Stimulated activated naive B cell treated with anti-CD40 and anti-IgM and Interleukin-4, amounts not matched to agents 10 μg/mL and 1 μg/mL and 100 μg/mL, for 72 hours (primary cell): ENCODE measurements around the gene PRKCE.

ENCODE experiments used
- ATAC-seq, 2 donors: fragments of 150-1000 bp; cut with Tn5 transposase; replicated peaks; 2 replicates each; pipeline ENCODE4 v1.10.0; 2021; ENCODE audit warnings: moderate library complexity in 1 of 2
- DNase-seq: peaks from one replicate; pipeline ENCODE4 v3.0.0; 2021
- H3K27ac Mint-ChIP-seq: one replicate; pipeline ENCODE4 v1.8.0; 2022; ENCODE audit warnings: mild to moderate bottlenecking, mixed read lengths
- H3K27me3 Mint-ChIP-seq, 2 donors: one replicate each; pipeline ENCODE4 v1.8.0; 2022; ENCODE audit warnings: mixed read lengths in 2 of 2
- H3K36me3 Mint-ChIP-seq, 2 donors: one replicate each; pipeline ENCODE4 v1.8.0; 2022; ENCODE audit warnings: mixed read lengths in 2 of 2, mild to moderate bottlenecking in 1 of 2
- H3K4me1 Mint-ChIP-seq, 2 donors: one replicate each; pipeline ENCODE4 v1.8.0; 2022; ENCODE audit warnings: mixed read lengths in 2 of 2, mild to moderate bottlenecking in 1 of 2
- H3K4me3 Mint-ChIP-seq, 2 donors: one replicate each; pipeline ENCODE4 v1.8.0; 2022; ENCODE audit warnings: mild to moderate bottlenecking in 2 of 2, mixed read lengths in 2 of 2, moderate library complexity in 1 of 2
- H3K9me3 Mint-ChIP-seq, 2 donors: one replicate each; pipeline ENCODE4 v1.8.0; 2022; ENCODE audit warnings: mixed read lengths in 2 of 2, mild to moderate bottlenecking in 1 of 2

The PRKCE gene

GRCh38 chr2:46114996-46115395, 463.5 kb downstream of the PRKCE start:
- no peak for DNase-seq
- Mint-ChIP-seq H3K9me3 (peaks cover 1 to 3% of the 10 kb centered on the region in 2 donors), H3K4me3 (no peak overlapping the region), H3K36me3 (peaks cover 11 to 26% of the 10 kb centered on the region in 2 donors), H3K27me3 (no peaks in the 10 kb centered on the region), H3K4me1 (peaks cover 0 to 6% of the 10 kb centered on the region in 2 donors), H3K27ac (no peak overlapping the region)
- no peak for ATAC-seq

DNA sequence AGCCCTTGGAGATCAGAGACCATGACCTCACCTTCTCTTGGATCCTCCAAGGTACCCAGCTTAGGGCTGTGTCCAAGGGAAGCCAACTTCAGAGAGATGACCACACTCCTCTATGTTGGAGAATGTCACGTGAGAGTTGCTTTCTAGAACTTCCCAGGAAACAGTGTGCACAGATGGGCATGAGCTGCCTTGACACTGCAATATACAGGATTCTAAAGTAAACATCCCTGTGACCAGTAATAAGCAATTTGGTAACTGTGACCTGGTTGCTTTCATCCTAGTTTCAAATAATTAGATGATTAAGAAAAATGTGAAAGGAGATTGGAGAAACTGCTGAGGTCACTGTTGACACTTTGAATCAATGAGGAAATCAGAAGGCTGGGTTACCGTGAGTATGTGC, 464.7 kb downstream of the PRKCE start:
- ATAC-seq (no peak), DNase-seq (no peak)
- no peak overlapping the region for H3K27ac Mint-ChIP-seq
- H3K4me3 Mint-ChIP-seq, result no peak overlapping the region
- no peaks in the 10 kb centered on the region for H3K27me3 Mint-ChIP-seq
- peaks cover 0 to 12% of the 10 kb centered on the region in 2 donors for H3K4me1 Mint-ChIP-seq
- H3K9me3 Mint-ChIP-seq, result peaks cover 1 to 3% of the 10 kb centered on the region in 2 donors
- H3K36me3 Mint-ChIP-seq, result peaks cover 9 to 24% of the 10 kb centered on the region in 2 donors

DNA sequence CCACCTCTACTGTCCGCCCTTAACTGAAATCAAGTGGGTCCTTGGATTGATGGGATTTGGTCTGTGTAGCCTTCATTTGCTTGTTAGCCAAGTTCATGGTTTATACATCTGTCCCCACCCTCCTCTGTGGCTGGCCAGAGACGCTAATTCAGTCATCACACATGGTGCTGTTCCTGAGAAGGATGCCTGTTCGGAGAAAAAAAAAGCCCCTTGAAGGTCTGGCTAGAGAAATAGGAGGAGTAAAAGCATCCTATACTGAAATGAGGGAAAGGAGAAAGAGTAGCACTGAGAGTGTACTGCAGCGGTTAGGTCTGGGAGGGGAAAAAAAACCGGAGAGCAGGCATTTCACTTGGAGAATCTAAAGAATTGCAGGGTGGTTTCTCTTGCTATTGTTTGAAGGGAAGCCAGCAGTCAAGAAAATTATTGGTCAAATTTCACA, 465.1 kb downstream of the PRKCE start:
- no peak overlapping the region for H3K27ac Mint-ChIP-seq
- no peak overlapping the region for H3K4me3 Mint-ChIP-seq
- H3K9me3 Mint-ChIP-seq, result no peaks in the 10 kb centered on the region
- ATAC-seq, result no peak
- no peak for DNase-seq
- peaks cover 9 to 20% of the 10 kb centered on the region in 2 donors for H3K36me3 Mint-ChIP-seq
- peaks cover 1 to 12% of the 10 kb centered on the region in 2 donors for H3K4me1 Mint-ChIP-seq
- H3K27me3 Mint-ChIP-seq, result no peaks in the 10 kb centered on the region

DNA sequence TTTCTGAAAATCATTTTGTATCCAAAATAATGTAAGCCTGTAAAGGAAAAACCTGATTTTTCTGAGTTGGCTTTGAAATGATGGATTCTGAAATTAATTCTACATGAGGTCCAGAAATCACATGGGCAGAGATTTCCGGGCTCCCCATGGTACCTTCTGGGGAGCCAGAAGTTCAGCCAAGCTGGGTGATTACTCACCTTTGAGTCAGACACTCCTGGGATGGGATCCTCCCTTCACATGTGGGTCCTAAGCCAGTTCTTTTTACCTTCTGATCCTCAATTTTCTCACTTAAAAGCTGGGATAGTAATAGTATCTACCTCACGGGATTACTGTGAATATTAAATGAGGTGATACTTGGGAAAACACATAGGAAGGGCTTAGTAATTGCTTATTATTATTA, 465.9 kb downstream of the PRKCE start:
- DNase-seq, result no peak
- H3K27me3 Mint-ChIP-seq, result no peaks in the 10 kb centered on the region

GRCh38 chr2:46117994-46118393, 466.5 kb downstream of the PRKCE start:
- H3K27me3 Mint-ChIP-seq, result no peaks in the 10 kb centered on the region
- H3K36me3 Mint-ChIP-seq, result peaks cover 9 to 12% of the 10 kb centered on the region in 2 donors
- DNase-seq (no peak), ATAC-seq (no peak)
- H3K4me1 Mint-ChIP-seq, result peaks cover 1 to 12% of the 10 kb centered on the region in 2 donors
- H3K9me3 Mint-ChIP-seq, result no peaks in the 10 kb centered on the region
- H3K27ac Mint-ChIP-seq, result no peak overlapping the region
- no peak overlapping the region for H3K4me3 Mint-ChIP-seq

More for the DNA sequence above, 465.9 kb downstream of the PRKCE start:
- H3K36me3 Mint-ChIP-seq, result peaks cover 11 to 12% of the 10 kb centered on the region in 2 donors
- H3K4me1 Mint-ChIP-seq, result peaks cover 1 to 12% of the 10 kb centered on the region in 2 donors
- no peak overlapping the region for H3K27ac Mint-ChIP-seq
- no peaks in the 10 kb centered on the region for H3K9me3 Mint-ChIP-seq
- no peak overlapping the region for H3K4me3 Mint-ChIP-seq
- ATAC-seq, result no peak

- Mint-ChIP-seq H3K4me1 (peaks cover 1 to 12% of the 10 kb centered on the region in 2 donors), H3K27me3 (no peaks in the 10 kb centered on the region), H3K27ac (no peak overlapping the region), H3K36me3 (peaks cover 9 to 12% of the 10 kb centered on the region in 2 donors), H3K9me3 (no peaks in the 10 kb centered on the region), H3K4me3 (no peak overlapping the region)
- DNase-seq (no peak), ATAC-seq (no peak)
These were observed 467.3 kb downstream of the PRKCE start for GRCh38 chr2:46118656-46119371.

GRCh38 chr2:46119453-46119852, 468.0 kb downstream of the PRKCE start:
- no peak for ATAC-seq
- Mint-ChIP-seq H3K36me3 (peaks cover 8 to 11% of the 10 kb centered on the region in 2 donors), H3K27me3 (no peaks in the 10 kb centered on the region), H3K4me1 (peaks cover 1 to 12% of the 10 kb centered on the region in 2 donors), H3K9me3 (no peaks in the 10 kb centered on the region), H3K27ac (no peak overlapping the region), H3K4me3 (no peak overlapping the region)
- no peak for DNase-seq

DNA sequence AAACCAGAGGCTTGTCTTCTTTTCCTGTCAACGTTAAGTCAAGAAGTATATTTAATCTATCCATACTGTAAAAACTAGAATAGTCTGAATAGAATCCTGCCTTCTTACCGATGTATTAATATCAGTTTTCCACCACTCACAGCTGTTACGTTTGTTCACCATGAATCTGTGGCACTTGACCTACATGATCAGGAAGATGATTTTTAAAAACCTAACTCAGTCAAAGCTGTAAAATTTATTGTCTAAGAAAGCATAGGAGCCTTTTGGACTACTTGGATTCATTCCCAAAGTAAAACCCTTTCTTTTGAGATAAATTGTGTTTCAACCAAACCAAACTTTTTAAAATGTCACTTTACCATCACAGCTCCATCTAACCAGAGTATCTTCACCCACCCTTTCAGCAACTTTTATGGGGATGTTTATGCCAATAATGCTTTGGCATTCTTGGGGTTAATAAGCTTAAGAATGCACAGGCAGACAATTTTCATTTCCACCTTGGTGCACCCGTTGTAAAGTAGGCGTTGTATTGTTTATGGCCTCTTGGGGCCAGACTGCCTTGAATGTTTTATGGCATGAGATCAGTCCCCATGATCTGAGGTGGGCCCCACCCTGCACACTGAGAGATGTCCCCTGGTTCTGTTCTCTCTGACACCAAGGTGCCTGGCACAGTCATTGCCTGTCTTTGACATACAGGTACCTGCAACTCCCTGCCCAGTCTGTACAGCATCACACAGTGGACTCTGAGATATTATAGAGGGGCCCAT, 469.5 kb downstream of the PRKCE start:
- Mint-ChIP-seq H3K4me1 (peaks cover 1 to 12% of the 10 kb centered on the region in 2 donors), H3K36me3 (peaks cover 12 to 14% of the 10 kb centered on the region in 2 donors), H3K4me3 (no peak overlapping the region), H3K9me3 (no peaks in the 10 kb centered on the region), H3K27me3 (no peaks in the 10 kb centered on the region), H3K27ac (no peak overlapping the region)
- no peak for DNase-seq
- ATAC-seq, result no peak

DNA sequence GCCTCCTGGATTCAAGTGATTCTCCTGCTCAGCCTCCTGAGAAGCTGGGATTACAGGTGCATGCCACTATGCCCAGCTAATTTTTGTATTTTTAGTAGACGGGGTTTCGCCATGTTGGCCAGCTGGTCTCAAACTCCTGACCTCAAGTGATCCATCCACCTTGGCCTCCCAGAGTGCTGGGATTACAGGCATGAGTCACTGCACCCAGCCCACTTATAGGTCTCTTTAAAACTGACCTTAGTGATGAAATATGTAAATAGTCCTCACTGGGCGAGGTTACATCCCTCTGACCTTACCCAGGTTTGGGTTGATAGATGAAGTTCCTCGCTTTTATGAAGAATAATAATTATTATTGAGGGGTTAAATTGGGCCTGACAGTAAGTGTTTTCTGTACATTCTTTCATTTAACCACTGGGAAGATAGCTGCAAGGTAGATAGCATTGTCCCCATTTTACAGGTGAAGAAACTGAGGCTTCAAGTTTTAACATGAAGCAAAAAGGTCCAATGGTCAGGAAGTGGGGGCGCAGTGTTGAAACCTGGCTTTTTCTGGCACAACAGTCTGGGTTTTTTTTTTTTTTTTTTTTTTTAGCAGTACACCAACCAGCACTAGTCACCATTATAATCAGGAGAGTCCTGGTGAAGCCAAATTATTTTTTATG, 471.0 kb downstream of the PRKCE start:
- ATAC-seq (no peak), DNase-seq (no peak)
- H3K27me3 Mint-ChIP-seq, result no peaks in the 10 kb centered on the region

DNA sequence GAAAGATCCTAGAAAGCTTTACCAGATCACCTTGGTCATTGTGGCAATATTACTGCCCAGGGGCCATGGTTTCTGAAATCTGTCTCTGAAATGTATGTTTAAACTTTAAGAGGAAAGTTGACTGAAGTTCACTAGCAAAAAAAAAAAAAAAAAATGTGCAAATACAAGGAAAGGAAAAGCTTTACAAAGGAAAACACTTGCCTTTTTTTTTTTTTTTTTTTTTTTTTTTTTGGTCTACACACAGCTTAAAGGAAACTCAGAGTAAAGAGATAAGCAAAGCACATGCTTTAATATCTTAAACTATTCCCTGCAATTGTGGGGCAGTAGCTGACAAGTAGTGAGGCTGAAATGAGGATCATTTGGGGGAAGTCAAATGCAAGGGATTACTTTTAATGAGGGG, 471.5 kb downstream of the PRKCE start:
- no peaks in the 10 kb centered on the region for H3K27me3 Mint-ChIP-seq
- H3K4me3 Mint-ChIP-seq, result no peak overlapping the region
- DNase-seq (no peak), ATAC-seq (no peak)
- peaks cover 8 to 16% of the 10 kb centered on the region in 2 donors for H3K36me3 Mint-ChIP-seq
- H3K4me1 Mint-ChIP-seq, result peaks cover 1 to 12% of the 10 kb centered on the region in 2 donors
- no peaks in the 10 kb centered on the region for H3K9me3 Mint-ChIP-seq
- H3K27ac Mint-ChIP-seq, result no peak overlapping the region

More for the DNA sequence above, 471.0 kb downstream of the PRKCE start:
- Mint-ChIP-seq H3K4me1 (peaks cover 1 to 12% of the 10 kb centered on the region in 2 donors), H3K9me3 (no peaks in the 10 kb centered on the region), H3K27ac (no peak overlapping the region), H3K36me3 (peaks cover 11 to 15% of the 10 kb centered on the region in 2 donors), H3K4me3 (no peak overlapping the region)

GRCh38 chr2:46125798-46126197, 474.3 kb downstream of the PRKCE start:
- ATAC-seq (no peak), DNase-seq (no peak)
- Mint-ChIP-seq H3K4me3 (no peak overlapping the region), H3K27ac (no peak overlapping the region), H3K9me3 (no peaks in the 10 kb centered on the region), H3K36me3 (peaks cover 4 to 15% of the 10 kb centered on the region in 2 donors), H3K4me1 (peaks cover 0 to 1% of the 10 kb centered on the region in 2 donors), H3K27me3 (no peaks in the 10 kb centered on the region)

GRCh38 chr2:46126571-46126970, 475.1 kb downstream of the PRKCE start:
- Mint-ChIP-seq H3K9me3 (no peaks in the 10 kb centered on the region), H3K4me3 (no peak overlapping the region), H3K36me3 (peaks cover 10 to 18% of the 10 kb centered on the region in 2 donors), H3K4me1 (peaks cover 0 to 3% of the 10 kb centered on the region in 2 donors), H3K27me3 (no peaks in the 10 kb centered on the region), H3K27ac (no peak overlapping the region)
- DNase-seq, result no peak
- ATAC-seq, result no peak

DNA sequence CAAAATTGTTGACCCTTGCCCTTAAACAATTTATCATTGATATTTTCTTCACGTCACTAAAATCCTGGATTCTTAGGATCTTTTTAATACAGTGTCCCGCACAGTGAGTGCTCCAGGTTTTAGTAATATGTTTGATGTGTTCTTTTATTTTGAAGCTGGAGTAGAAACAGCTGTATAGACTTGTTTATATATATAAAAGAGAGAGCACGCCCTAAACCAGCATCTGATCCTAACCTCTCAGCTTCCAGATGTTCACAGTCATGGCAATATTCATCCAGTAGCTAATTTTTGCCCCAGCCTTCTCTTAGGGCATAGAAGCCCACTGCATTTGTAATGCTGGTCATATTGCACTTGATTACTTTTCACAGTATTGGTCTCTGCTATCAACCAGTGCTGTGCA, 475.7 kb downstream of the PRKCE start:
- Mint-ChIP-seq H3K9me3 (no peaks in the 10 kb centered on the region), H3K36me3 (peaks cover 14 to 16% of the 10 kb centered on the region in 2 donors), H3K27ac (no peak overlapping the region), H3K4me1 (peaks cover 0 to 3% of the 10 kb centered on the region in 2 donors), H3K4me3 (no peak overlapping the region), H3K27me3 (no peaks in the 10 kb centered on the region)
- ATAC-seq (no peak), DNase-seq (no peak)

GRCh38 chr2:46130511-46130910, 479.0 kb downstream of the PRKCE start:
- Mint-ChIP-seq H3K27me3 (no peaks in the 10 kb centered on the region), H3K4me3 (no peak overlapping the region), H3K4me1 (peaks cover 0 to 3% of the 10 kb centered on the region in 2 donors), H3K9me3 (no peaks in the 10 kb centered on the region), H3K27ac (no peak overlapping the region), H3K36me3 (peaks cover 19 to 30% of the 10 kb centered on the region in 2 donors)
- ATAC-seq, result no peak
- DNase-seq, result no peak
